SH-SY5Y (cell line): ENCODE measurements around the gene RPL29.

Experiments
- GATA2 ChIP-seq: IDR thresholded peaks from 2 replicates; pipeline ENCODE4 v1.6.1; 2011; ENCODE audit warnings: mild to moderate bottlenecking, low read depth, low read length
- GATA3 ChIP-seq: IDR thresholded peaks from 2 replicates; pipeline ENCODE4 v1.6.1; 2011; ENCODE audit warnings: low read depth, mild to moderate bottlenecking, low read length, moderate library complexity

RPL29 gene

DNA sequence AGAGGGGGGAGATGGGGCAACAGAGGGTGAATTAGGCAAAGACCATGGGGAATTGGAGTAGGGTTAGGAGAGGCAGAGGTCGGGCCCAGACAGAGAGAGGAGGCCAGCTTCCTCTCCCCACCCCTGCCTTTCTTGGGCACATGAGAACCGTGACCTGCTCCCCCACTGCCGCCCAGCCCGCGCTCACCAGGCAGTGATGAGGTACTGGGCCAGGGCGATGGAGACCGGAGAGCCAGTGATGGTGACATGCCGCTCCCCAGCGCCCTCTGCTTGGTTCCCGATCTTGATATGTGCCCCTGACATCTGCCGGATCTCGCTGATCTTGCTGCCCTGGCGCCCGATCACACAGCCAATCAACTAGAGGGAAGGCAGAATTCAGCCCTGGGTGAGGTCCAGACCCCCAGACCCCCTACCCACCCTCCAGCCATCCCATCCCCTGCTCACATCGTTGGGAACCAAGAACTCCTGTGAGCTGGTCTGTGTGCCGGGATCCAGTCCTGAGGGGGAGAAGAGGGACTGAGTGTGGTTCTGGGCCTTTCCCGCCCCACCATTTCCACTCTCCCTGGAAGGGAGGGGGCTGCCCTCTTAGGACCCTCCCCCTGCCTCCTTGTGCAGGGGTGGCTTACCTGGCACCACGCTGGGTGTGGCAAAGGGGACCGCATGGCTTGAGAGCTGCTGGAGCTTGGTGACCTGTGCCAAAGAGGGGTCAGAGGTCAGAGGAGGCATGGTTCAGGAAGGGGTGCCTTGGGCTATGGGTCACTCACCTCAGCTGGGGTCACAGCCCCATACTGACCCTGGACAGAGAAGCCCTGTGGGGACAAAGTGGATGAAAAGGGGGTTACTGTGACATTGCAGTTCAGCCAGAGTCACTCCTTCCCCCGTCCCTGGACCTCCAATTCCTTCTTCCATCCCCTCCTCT lies 36.8 kb downstream of the RPL29 start:
- TF ChIP-seq GATA3: no peak
- no peak for TF ChIP-seq GATA2

DNA sequence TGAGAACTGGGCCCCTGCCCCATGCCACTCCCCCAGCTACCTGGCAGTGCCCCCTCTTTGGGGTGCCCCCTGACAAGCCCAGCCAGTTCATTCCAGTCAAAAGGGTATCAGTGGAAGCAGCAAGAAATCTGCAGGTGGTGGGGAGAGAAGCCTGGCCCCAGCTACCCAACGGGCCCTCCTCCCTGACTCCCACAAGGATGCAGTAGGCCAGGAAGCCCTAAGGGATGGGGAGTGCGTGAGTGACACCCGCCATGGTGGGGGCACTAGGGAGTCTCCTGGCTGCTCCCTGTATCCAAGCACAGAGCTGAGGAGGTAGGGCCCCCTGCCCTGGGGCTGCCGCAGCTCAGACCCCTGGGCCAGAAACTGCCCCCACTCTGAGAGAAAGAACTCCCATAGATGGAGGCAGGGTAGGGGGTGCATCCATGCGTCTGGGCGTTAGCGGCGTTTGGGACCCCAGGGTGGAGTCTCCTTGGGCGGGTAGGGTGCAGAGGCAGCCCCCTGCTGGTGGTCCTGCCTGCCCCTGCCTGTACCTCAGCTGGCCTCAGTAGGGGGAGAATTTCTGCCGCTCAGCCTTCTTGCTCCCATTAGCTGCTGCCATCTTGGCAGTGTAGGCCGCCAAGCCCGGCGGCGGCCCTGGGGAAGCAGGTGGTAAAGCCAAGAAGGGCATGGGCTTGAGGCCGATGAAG lies 38.0 kb downstream of the RPL29 start:
- TF ChIP-seq GATA3 (no peak), GATA2 (no peak)

DNA sequence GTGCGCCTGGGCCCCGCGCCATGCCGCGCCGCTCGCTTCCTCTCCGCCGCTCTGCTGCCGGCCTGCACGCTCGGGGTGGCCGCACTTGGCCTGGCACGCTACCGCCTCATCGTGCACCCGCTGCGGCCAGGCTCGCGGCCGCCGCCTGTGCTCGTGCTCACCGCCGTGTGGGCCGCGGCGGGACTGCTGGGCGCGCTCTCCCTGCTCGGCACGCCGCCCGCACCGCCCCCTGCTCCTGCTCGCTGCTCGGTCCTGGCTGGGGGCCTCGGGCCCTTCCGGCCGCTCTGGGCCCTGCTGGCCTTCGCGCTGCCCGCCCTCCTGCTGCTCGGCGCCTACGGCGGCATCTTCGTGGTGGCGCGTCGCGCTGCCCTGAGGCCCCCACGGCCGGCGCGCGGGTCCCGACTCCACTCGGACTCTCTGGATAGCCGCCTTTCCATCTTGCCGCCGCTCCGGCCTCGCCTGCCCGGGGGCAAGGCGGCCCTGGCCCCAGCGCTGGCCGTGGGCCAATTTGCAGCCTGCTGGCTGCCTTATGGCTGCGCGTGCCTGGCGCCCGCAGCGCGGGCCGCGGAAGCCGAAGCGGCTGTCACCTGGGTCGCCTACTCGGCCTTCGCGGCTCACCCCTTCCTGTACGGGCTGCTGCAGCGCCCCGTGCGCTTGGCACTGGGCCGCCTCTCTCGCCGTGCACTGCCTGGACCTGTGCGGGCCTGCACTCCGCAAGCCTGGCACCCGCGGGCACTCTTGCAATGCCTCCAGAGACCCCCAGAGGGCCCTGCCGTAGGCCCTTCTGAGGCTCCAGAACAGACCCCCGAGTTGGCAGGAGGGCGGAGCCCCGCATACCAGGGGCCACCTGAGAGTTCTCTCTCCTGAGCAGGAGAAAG lies 39.6 kb downstream of the RPL29 start:
- TF ChIP-seq GATA2 (no peak), GATA3 (no peak)

DNA sequence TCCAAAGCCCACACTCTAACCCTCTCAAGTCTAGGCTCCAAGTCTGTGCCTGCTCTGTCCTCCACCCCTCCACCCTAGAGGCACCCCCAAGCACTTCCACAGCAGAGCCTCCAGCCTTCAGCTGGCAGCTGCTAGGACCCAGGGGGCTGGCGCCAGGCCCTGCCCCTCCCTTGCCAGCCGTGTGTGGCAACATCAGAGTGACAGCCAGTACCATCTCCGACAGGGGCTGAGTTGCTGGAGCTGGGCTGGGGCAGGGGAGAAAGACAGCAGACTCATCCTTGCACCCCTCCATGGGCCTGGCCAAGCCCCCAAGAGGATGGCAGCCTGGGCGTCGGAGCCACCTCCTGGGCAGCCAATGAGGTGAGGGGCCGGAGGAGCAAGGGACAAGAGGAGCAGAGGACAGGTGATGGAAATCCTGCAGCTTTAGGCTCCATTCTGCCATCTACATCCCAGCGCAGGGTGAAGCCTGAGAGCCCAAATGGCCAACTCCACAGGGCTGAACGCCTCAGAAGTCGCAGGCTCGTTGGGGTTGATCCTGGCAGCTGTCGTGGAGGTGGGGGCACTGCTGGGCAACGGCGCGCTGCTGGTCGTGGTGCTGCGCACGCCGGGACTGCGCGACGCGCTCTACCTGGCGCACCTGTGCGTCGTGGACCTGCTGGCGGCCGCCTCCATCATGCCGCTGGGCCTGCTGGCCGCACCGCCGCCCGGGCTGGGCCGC lies 40.4 kb downstream of the RPL29 start, which contains the start of gene GPR62:
GPR62 (plus strand) TSS at position 207 of the 718 bp plus-strand sequence; CDS start at position 479, 272 bp downstream.
- TF ChIP-seq GATA2 (no peak), GATA3 (no peak)

DNA sequence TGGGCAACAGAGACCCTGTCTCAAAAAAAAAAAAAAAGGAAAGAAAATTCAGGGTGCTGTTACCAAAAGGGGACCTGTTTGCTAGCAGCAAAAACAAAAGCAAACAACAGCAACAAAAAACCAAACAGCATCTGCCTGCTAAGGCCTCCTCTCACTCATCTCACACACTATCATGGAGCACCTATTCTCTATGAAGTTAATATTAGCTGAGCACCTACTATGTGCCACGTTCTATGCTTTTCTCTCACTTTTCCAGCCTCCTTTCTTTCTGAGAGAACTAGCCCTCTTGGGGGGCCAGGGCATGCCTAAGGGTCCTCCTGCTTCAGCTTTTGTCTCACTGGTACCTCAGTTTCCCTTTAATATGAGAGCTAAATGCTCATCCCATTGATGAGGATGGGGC lies 41.0 kb downstream of the RPL29 start:
- TF ChIP-seq GATA2: no peak
- no peak for TF ChIP-seq GATA3

DNA sequence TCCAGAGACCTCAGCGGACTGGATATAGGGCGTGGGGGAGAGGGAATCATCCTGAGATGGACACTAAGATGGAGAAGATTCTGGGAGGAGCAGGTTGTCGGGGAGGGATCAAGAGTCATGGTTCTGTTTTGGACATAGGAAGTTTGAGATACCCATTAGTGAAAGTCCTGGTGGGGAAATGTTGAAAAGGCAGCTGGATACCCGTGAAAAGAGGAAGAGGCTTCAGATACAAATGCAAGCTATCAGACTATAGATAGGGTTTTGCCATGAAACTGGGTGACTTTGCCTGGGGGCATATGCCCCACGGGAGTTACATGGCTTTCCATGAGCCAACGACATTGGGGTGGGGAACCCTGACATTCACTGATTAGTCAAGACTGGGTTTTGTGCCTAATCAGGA lies 41.6 kb downstream of the RPL29 start:
- TF ChIP-seq GATA2 (no peak), GATA3 (no peak)

DNA sequence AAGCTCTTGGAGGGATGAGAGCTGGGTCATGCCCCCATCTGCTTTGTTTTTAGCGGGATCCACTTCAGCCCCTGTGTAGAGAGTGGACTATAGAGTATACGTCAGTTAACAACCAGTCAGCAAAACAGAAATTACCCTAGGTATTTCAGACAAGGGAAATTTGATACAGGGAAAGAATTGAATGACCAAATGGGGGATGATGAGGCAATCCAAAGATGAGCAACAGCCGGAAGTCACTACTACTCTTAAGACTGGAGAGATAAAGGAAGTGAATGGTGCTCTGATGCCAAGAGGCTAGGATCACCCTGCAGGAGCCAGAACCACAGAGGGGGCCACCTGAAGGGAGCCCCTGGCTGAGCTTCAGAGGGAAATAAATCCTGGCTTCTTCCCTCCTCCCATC lies 42.2 kb downstream of the RPL29 start:
- TF ChIP-seq GATA2 (no peak), GATA3 (no peak)

DNA sequence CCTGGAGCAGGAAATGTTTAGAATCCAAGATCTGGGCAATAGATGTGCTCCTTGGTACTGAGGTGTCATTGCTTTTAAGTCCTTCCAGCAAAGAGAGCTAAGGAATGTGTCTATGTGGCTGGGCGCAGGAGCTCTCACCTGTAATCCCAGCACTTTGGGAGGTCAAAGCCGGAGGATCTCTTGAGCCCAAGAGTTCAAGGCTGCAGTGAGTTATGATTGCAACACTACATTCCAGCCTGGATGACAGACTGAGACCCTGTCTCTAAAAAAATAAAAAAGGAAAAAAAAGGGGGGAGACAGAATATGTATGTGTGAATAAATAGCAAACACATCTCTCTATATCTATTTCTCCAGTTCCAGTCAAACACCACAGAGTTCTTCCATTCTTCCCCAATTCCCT lies 44.8 kb downstream of the RPL29 start:
- TF ChIP-seq GATA3 (no peak), GATA2 (no peak)

DNA sequence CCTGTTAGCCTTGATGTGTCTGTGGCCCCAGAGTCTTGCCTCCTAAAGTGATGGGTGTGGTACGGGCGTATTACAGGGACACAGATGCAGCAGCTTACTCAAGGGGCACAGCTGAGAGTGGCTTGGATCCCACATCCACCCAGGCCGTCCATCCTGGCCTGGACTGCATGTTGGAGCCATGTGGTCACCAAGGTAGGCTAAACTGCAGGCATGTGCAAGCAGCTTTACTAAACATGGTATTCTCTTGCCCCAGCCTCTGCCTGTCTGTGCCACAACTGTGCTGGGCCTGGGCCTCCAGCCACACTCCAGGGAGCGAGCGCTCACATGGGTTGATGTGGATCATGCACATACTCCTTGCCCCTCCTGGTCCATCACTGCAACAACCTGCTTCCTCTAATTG lies 46.6 kb downstream of the RPL29 start:
- TF ChIP-seq GATA3: no peak
- TF ChIP-seq GATA2: no peak

DNA sequence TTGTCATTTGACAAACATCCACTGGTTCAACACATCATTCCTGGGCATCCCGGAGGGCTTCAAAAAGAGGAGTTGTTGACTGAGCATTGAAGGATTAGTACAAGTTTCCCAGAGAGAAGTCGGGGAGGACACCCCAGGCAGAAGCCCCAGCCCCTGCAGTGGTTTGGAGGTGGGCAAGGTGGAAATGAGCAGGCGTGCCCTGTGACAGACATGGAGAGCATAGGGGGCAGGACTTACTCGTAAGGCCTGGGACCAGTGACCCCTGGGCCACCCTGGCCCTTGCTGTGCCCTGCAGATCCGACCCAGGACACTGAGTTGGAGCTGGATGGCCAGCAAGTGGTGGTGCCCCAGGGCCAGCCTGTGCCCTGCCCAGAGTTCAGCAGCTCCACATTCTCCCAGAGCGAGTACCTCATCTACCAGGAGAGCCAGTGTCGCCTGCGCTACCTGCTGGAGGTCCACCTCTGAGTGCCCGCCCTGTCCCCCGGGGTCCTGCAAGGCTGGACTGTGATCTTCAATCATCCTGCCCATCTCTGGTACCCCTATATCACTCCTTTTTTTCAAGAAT lies 47.6 kb downstream of the RPL29 start:
- TF ChIP-seq GATA3 (no peak), GATA2 (no peak)

DNA sequence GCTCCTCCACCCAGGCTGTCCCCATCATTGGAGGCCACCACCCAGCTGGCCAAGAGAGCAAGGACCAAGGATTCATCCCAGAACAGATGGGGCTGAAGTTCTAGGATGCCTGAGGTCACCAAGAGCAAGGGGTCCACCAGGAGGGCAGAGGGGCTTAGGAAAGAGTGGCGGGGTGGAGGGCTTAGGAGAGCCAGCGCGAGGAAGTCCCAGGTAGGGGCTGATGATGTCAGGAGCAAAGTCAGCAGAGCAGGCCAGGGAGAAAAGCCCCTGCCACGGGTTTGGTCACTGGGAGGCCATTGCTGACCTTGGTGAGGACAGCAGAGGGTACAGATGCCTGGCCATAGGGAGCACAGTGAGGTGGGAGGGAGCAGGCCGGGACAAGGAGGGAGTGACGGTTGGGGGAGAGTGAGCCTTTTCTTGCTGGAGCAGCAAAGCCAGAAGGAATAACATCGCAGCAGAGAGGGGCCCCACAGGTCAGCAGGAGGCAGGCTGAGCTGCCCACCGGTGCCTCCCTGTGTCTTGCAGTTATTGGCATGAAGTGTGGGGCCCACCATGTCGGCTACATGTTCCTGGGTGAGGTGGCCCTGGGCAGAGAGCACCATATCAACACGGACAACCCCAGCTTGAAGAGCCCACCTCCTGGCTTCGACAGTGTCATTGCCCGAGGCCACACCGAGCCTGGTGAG lies 48.3 kb downstream of the RPL29 start:
- TF ChIP-seq GATA2 (no peak), GATA3 (no peak)

DNA sequence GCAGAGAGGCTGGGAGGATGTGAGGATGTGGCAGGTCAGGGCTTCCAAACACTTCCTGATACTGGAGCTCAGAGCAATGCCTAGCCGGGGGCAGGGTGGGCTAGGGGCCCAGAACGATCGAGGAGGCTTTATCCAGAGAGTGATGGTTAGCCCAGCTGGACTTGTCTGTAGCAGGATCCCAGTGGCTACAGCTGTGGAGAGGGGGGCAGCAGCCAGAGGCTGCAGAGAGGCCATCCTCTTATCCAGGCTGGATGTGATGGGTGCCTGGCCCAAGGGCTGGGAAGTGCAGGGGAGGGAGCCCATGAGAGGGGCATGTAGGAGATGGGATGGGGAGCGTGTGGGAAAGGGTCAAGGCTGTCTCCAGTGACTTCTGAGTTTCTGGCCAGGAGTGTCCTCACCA lies 48.9 kb downstream of the RPL29 start:
- TF ChIP-seq GATA3 (no peak), GATA2 (no peak)
